Naive thymus-derived CD8-positive, alpha-beta T cell (primary cell): ENCODE results near the gene CHD9. TPM values are rescaled to one million over a fixed set of nuclear protein-coding genes. Genes with fewer than 3 reads are reported as not detected.
A peak's percentile ranks its signal among the peaks of the same experiment; 100 is the strongest.
"Not testable (repeated sequence)": the region's sequence is repeated elsewhere in the genome, so short reads cannot be mapped to it uniquely, and the experiment has no call there.

ENCODE experiments used
- ATAC-seq, 2 donors: fragments of 150-1000 bp; cut with Tn5 transposase in 1 of 2; sonication (Bioruptor Pico), chemical (Tn5 transposase) in 1 of 2; 1 replicate in 1 of 2; 2 replicates in 1 of 2; pipeline ENCODE4 v1.10.0; 2021; ENCODE audit warnings: mild to moderate bottlenecking in 2 of 2, moderate library complexity in 2 of 2
- POLR2A ChIA-PET: fragments of 350-600 bp; sonication (Branson Sonifier 250); formaldehyde crosslinking; loops from one replicate; lab custom pipeline; 2021; ENCODE audit warnings: antibody characterized with exemption; lab: Charles Lee
- DNase-seq, 10 donors: peaks; one replicate each; pipeline versions ENCODE4 v3.0.0 to v3.0.0-alpha.2; 2020 to 2022
- H3K27ac Mint-ChIP-seq, 10 donors: one replicate each; pipeline ENCODE4 v1.8.0; 2020 to 2022; ENCODE audit warnings: mild to moderate bottlenecking in 10 of 10, mixed read lengths in 10 of 10, moderate library complexity in 4 of 10, inconsistent platforms in 1 of 10
- H3K27me3 Mint-ChIP-seq, 5 donors: one replicate each; pipeline ENCODE4 v1.8.0; 2021 to 2022; ENCODE audit warnings: mixed read lengths in 5 of 5
- H3K36me3 Mint-ChIP-seq, 3 donors: one replicate each; pipeline ENCODE4 v1.8.0; 2020 to 2022; ENCODE audit warnings: mixed read lengths in 3 of 3, mild to moderate bottlenecking in 2 of 3, inconsistent platforms in 1 of 3
- H3K4me1 Mint-ChIP-seq, 4 donors: one replicate each; pipeline ENCODE4 v1.8.0; 2021 to 2022; ENCODE audit warnings: mixed read lengths in 4 of 4
- H3K4me3 Mint-ChIP-seq, 10 donors: one replicate each; pipeline ENCODE4 v1.8.0; 2020 to 2022; ENCODE audit warnings: mild to moderate bottlenecking in 10 of 10, mixed read lengths in 10 of 10, moderate library complexity in 6 of 10, inconsistent platforms in 1 of 10
- H3K9me3 Mint-ChIP-seq, 9 donors: one replicate each; pipeline ENCODE4 v1.8.0; 2020 to 2022; ENCODE audit warnings: mixed read lengths in 9 of 9, mild to moderate bottlenecking in 3 of 9, inconsistent platforms in 1 of 9, moderate library complexity in 1 of 9
- polyA plus RNA-seq, 3 donors: library from polyadenylated mRNA; unstranded; fragments of 300-500 nt; fragmentation: Illumina TruSeq; gene quantifications; one replicate each; pipeline ENCODE4 v1.2.3, GENCODE V29; 2021
- total RNA-seq, 8 experiments: library from RNA in 2 of 8; stranded (reverse) in 2 of 8; gene quantifications; one replicate each; pipeline ENCODE4 v1.2.3 and lab custom pipeline; 2021 to 2026

The CHD9 gene
- total RNA-seq (10 to 100 TPM; 36.4 to 42.6 TPM), polyA plus RNA-seq (10 to 100 TPM; 18.4 to 28.8 (median 21.7) TPM), total RNA-seq (lab: John Stamatoyannopoulos, UW) (38.4 to 114 (median 84.7) reads per million in 6 experiments)

GRCh38 chr16:53054670-53055485, at the start of gene CHD9:
Gene CHD9 (plus strand): TSS chr16:53054991. CDS start chr16:53156090, 101,099 bp downstream.
- POLR2A ChIA-PET = interaction anchor here (0.6 to 1.0 kb wide), 5 partner anchors 13 to 403 kb away, joined by 3 to 4 read pairs (median 4); no protein-coding TSS in a partner anchor
- H3K4me1 Mint-ChIP-seq = peaks cover 6 to 38% (median 19%) of the 10 kb centered on the region in 4 donors
- H3K27ac Mint-ChIP-seq = peak within 1 kb of the TSS; percentile 63 to 89 (median 78)
- no peaks in the 10 kb centered on the region for H3K9me3 Mint-ChIP-seq
- H3K4me3 Mint-ChIP-seq = peak within 1 kb of the TSS; percentile 80 to 94 (median 86)
- H3K36me3 Mint-ChIP-seq = no peaks in the 10 kb centered on the region
- ATAC-seq = peak; percentile 92 to 95
- H3K27me3 Mint-ChIP-seq = peaks cover 0 to 3% (median 0%) of the 10 kb centered on the region in 5 donors
- DNase-seq = peak; percentile 53 to 86 (median 75)

GRCh38 chr16:53007095-53007494, 47.7 kb upstream of the CHD9 start:
- Mint-ChIP-seq H3K36me3 (no peaks in the 10 kb centered on the region), H3K27me3 (peaks cover 12 to 31% (median 24%) of the 10 kb centered on the region in 5 donors), H3K9me3 (peaks cover 0 to 9% (median 0%) of the 10 kb centered on the region in 9 donors), H3K4me3 (no peak overlapping the region), H3K4me1 (no peaks in the 10 kb centered on the region), H3K27ac (no peak overlapping the region)
- DNase-seq = no peak
- ATAC-seq = no peak
- POLR2A ChIA-PET = no interaction called here

- H3K27me3 Mint-ChIP-seq = peaks cover 14 to 41% (median 23%) of the 10 kb centered on the region in 5 donors
- DNase-seq (no peak), ATAC-seq (no peak)
- POLR2A ChIA-PET = no interaction called here
- peaks cover 0 to 3% (median 0%) of the 10 kb centered on the region in 9 donors for H3K9me3 Mint-ChIP-seq
- H3K27ac Mint-ChIP-seq = no peak overlapping the region
- no peaks in the 10 kb centered on the region for H3K4me1 Mint-ChIP-seq
- H3K36me3 Mint-ChIP-seq = no peaks in the 10 kb centered on the region
- H3K4me3 Mint-ChIP-seq = no peak overlapping the region
Measured at GRCh38 chr16:53014287-53014686, 40.5 kb upstream of the CHD9 start.

- H3K36me3 Mint-ChIP-seq = no peaks in the 10 kb centered on the region
- peaks cover 11 to 21% (median 14%) of the 10 kb centered on the region in 5 donors for H3K27me3 Mint-ChIP-seq
- ATAC-seq = no peak
- no peaks in the 10 kb centered on the region for H3K9me3 Mint-ChIP-seq
- H3K4me3 Mint-ChIP-seq = no peak overlapping the region
- POLR2A ChIA-PET = no interaction called here
- no peak overlapping the region for H3K27ac Mint-ChIP-seq
- DNase-seq = no peak
- no peaks in the 10 kb centered on the region for H3K4me1 Mint-ChIP-seq
Measured at GRCh38 chr16:53018834-53019416, 35.9 kb upstream of the CHD9 start.

GRCh38 chr16:53022374-53022773, 32.4 kb upstream of the CHD9 start:
- Mint-ChIP-seq H3K27me3 (peaks cover 0 to 8% (median 5%) of the 10 kb centered on the region in 5 donors), H3K36me3 (no peaks in the 10 kb centered on the region), H3K9me3 (peaks cover 0 to 2% (median 0%) of the 10 kb centered on the region in 9 donors), H3K4me1 (no peaks in the 10 kb centered on the region), H3K4me3 (no peak overlapping the region), H3K27ac (no peak overlapping the region)
- ATAC-seq (no peak), DNase-seq (peak in 1 of 10 donors; percentile 0)
- POLR2A ChIA-PET = no interaction called here

- no peak overlapping the region for H3K27ac Mint-ChIP-seq
- H3K4me1 Mint-ChIP-seq = no peaks in the 10 kb centered on the region
- ATAC-seq (no peak), DNase-seq (no peak)
- peaks cover 0 to 2% (median 0%) of the 10 kb centered on the region in 9 donors for H3K9me3 Mint-ChIP-seq
- H3K4me3 Mint-ChIP-seq = no peak overlapping the region
- peaks cover 0 to 8% (median 7%) of the 10 kb centered on the region in 5 donors for H3K27me3 Mint-ChIP-seq
- POLR2A ChIA-PET = interaction anchor here (0.7 kb wide), 1 partner anchor 31 kb away, joined by 3 read pairs; no protein-coding TSS in a partner anchor
- H3K36me3 Mint-ChIP-seq = no peaks in the 10 kb centered on the region
Measured at GRCh38 chr16:53024045-53024444, 30.7 kb upstream of the CHD9 start.

- peaks cover 0 to 3% (median 0%) of the 10 kb centered on the region in 4 donors for H3K4me1 Mint-ChIP-seq
- H3K27me3 Mint-ChIP-seq = peaks cover 6 to 21% (median 14%) of the 10 kb centered on the region in 5 donors
- peaks cover 0 to 2% (median 0%) of the 10 kb centered on the region in 9 donors for H3K9me3 Mint-ChIP-seq
- POLR2A ChIA-PET = no interaction called here
- no peak overlapping the region for H3K4me3 Mint-ChIP-seq
- no peak for ATAC-seq
- H3K36me3 Mint-ChIP-seq = peaks cover 0 to 4% (median 2%) of the 10 kb centered on the region in 3 donors
- no peak for DNase-seq
- H3K27ac Mint-ChIP-seq = no peak overlapping the region
Measured at GRCh38 chr16:53029971-53030370, 24.8 kb upstream of the CHD9 start.

- Mint-ChIP-seq H3K4me1 (peaks cover 0 to 3% (median 0%) of the 10 kb centered on the region in 4 donors), H3K4me3 (no peak overlapping the region), H3K27ac (peak overlapping the region in 1 of 10 donors; percentile 9), H3K36me3 (peaks cover 0 to 4% (median 2%) of the 10 kb centered on the region in 3 donors), H3K9me3 (peaks cover 0 to 1% (median 0%) of the 10 kb centered on the region in 9 donors), H3K27me3 (peaks cover 4 to 27% (median 20%) of the 10 kb centered on the region in 5 donors)
- POLR2A ChIA-PET = no interaction called here
- DNase-seq (no peak), ATAC-seq (no peak)
Measured at GRCh38 chr16:53031323-53031942, 23.4 kb upstream of the CHD9 start.

- POLR2A ChIA-PET = no interaction called here
- peaks cover 0 to 4% (median 2%) of the 10 kb centered on the region in 3 donors for H3K36me3 Mint-ChIP-seq
- peaks cover 0 to 3% (median 0%) of the 10 kb centered on the region in 4 donors for H3K4me1 Mint-ChIP-seq
Measured at GRCh38 chr16:53034306-53034705, 20.5 kb upstream of the CHD9 start.

GRCh38 chr16:53035176-53035942, 19.4 kb upstream of the CHD9 start:
- H3K36me3 Mint-ChIP-seq = peaks cover 0 to 2% (median 0%) of the 10 kb centered on the region in 3 donors
- peaks cover 0 to 1% (median 0%) of the 10 kb centered on the region in 9 donors for H3K9me3 Mint-ChIP-seq
- DNase-seq (no peak), ATAC-seq (no peak)
- no peak overlapping the region for H3K4me3 Mint-ChIP-seq
- peaks cover 6 to 27% (median 20%) of the 10 kb centered on the region in 5 donors for H3K27me3 Mint-ChIP-seq
- no peak overlapping the region for H3K27ac Mint-ChIP-seq
- POLR2A ChIA-PET = no interaction called here
- peaks cover 0 to 3% (median 0%) of the 10 kb centered on the region in 4 donors for H3K4me1 Mint-ChIP-seq

More at GRCh38 chr16:53034306-53034705, 20.5 kb upstream of the CHD9 start:
- Mint-ChIP-seq H3K4me3 (no peak overlapping the region), H3K27ac (no peak overlapping the region), H3K9me3 (peaks cover 0 to 1% (median 0%) of the 10 kb centered on the region in 9 donors), H3K27me3 (peaks cover 6 to 27% (median 20%) of the 10 kb centered on the region in 5 donors)
- DNase-seq (no peak), ATAC-seq (no peak)

GRCh38 chr16:53036066-53036465, 18.7 kb upstream of the CHD9 start:
- DNase-seq = no peak
- Mint-ChIP-seq H3K36me3 (peaks cover 0 to 2% (median 0%) of the 10 kb centered on the region in 3 donors), H3K9me3 (peaks cover 0 to 1% (median 0%) of the 10 kb centered on the region in 9 donors), H3K27ac (no peak overlapping the region), H3K4me3 (no peak overlapping the region), H3K4me1 (peaks cover 0 to 7% (median 2%) of the 10 kb centered on the region in 4 donors), H3K27me3 (peaks cover 6 to 27% (median 20%) of the 10 kb centered on the region in 5 donors)
- POLR2A ChIA-PET = no interaction called here
- ATAC-seq = no peak

- H3K36me3 Mint-ChIP-seq, H3K4me3 Mint-ChIP-seq, H3K27ac Mint-ChIP-seq, H3K4me1 Mint-ChIP-seq, ATAC-seq, POLR2A ChIA-PET, H3K9me3 Mint-ChIP-seq, DNase-seq: not testable (repeated sequence)
- H3K27me3 Mint-ChIP-seq = peaks cover 6 to 27% (median 18%) of the 10 kb centered on the region in 5 donors
Measured at GRCh38 chr16:53036711-53037110, 18.1 kb upstream of the CHD9 start.
